Ishikawa (cell line): ENCODE results near the gene SCRT2.

Experiments used
- CEBPB ChIP-seq: IDR thresholded peaks from 2 replicates; pipeline ENCODE4 v1.6.1; 2012
- CREB1 ChIP-seq: IDR thresholded peaks from 2 replicates; pipeline ENCODE4 v1.6.1; 2012; ENCODE audit warnings: low read depth
- EGR1 ChIP-seq: IDR thresholded peaks from 2 replicates; pipeline ENCODE4 v1.6.1; 2012
- EP300 ChIP-seq: IDR thresholded peaks from 2 replicates; pipeline ENCODE4 v1.6.1; 2012; ENCODE audit warnings: borderline replicate concordance
- FOXM1 ChIP-seq: IDR thresholded peaks from 2 replicates; pipeline ENCODE4 v1.6.1; 2012; ENCODE audit warnings: low read depth, borderline replicate concordance
- MAX ChIP-seq: IDR thresholded peaks from 2 replicates; pipeline ENCODE4 v1.6.1; 2012
- NFIC ChIP-seq: IDR thresholded peaks from 2 replicates; pipeline ENCODE4 v1.6.1; 2012
- RAD21 ChIP-seq: IDR thresholded peaks from 2 replicates; pipeline ENCODE4 v1.6.1; 2012; ENCODE audit warnings: low read depth
- REST ChIP-seq: IDR thresholded peaks from 2 replicates; pipeline ENCODE4 v1.6.1; 2012; ENCODE audit warnings: low read depth, mild to moderate bottlenecking
- TAF1 ChIP-seq: IDR thresholded peaks from 2 replicates; pipeline ENCODE4 v1.6.1; 2012; ENCODE audit warnings: low read depth, mild to moderate bottlenecking
- TCF12 ChIP-seq: IDR thresholded peaks from 2 replicates; pipeline ENCODE4 v1.6.1; 2012; ENCODE audit warnings: low read depth
- TEAD4 ChIP-seq: IDR thresholded peaks from 2 replicates; pipeline ENCODE4 v1.6.1; 2012
- USF1 ChIP-seq: IDR thresholded peaks from 2 replicates; pipeline ENCODE4 v1.6.1; 2012
- YY1 ChIP-seq: IDR thresholded peaks from 2 replicates; pipeline ENCODE4 v1.6.1; 2012; ENCODE audit warnings: low read depth
- ZBTB7A ChIP-seq: IDR thresholded peaks from 2 replicates; pipeline ENCODE4 v1.6.1; 2012; ENCODE audit warnings: low read depth

The SCRT2 gene

GRCh38 chr20:677957-678356 lies 2.4 kb upstream of the SCRT2 start:
- TF ChIP-seq ZBTB7A (no peak), NFIC (no peak), TEAD4 (no peak), RAD21 (no peak)

GRCh38 chr20:676967-677366 lies 1.4 kb upstream of the SCRT2 start:
- no peak for TF ChIP-seq REST
- no peak for TF ChIP-seq ZBTB7A
- no peak for TF ChIP-seq NFIC
- no peak for TF ChIP-seq USF1
- no peak for TF ChIP-seq RAD21
- TF ChIP-seq CREB1, result no peak
- no peak for TF ChIP-seq EP300
- TF ChIP-seq TEAD4, result no peak
- TF ChIP-seq YY1, result no peak

- TF ChIP-seq ZBTB7A (no peak), EGR1 (no peak), MAX (no peak), USF1 (no peak), CREB1 (no peak), CEBPB (no peak), NFIC (no peak), REST (no peak), TAF1 (no peak), TCF12 (no peak), RAD21 (no peak), TEAD4 (no peak), YY1 (no peak)
Observed at GRCh38 chr20:676315-676937, 824 bp upstream of the SCRT2 start.

- TF ChIP-seq ZBTB7A, result no peak
- TF ChIP-seq YY1, result no peak
- no peak for TF ChIP-seq RAD21
- no peak for TF ChIP-seq EGR1
- TF ChIP-seq TCF12, result no peak
- no peak for TF ChIP-seq USF1
- no peak for TF ChIP-seq NFIC
- TF ChIP-seq EP300, result no peak
- TF ChIP-seq TAF1, result no peak
- TF ChIP-seq REST, result no peak
- no peak for TF ChIP-seq CREB1
- no peak for TF ChIP-seq CEBPB
- TF ChIP-seq TEAD4, result no peak
- TF ChIP-seq FOXM1, result no peak
Observed at GRCh38 chr20:675033-675452, 559 bp downstream of the SCRT2 start.

GRCh38 chr20:673603-674001 lies 2.0 kb downstream of the SCRT2 start:
- TF ChIP-seq TCF12 (no peak), CREB1 (no peak), TAF1 (no peak)
